HepG2 (cell line): ENCODE results near the gene BLVRB. TPM values are rescaled to one million over a fixed set of nuclear protein-coding genes. Genes with fewer than 3 reads are reported as not detected.

Experiments
- CBX5 ChIP-seq: sonication (generic); formaldehyde crosslinking; IDR thresholded peaks from 2 replicates; pipeline ENCODE4 v1.4.0; 2020; ENCODE audit warnings: missing genetic modification reagents, borderline replicate concordance
- CREB1 ChIP-seq, 2 experiments: fragments of 450-650 bp in 1 of 2; IDR thresholded peaks; 2 replicates each; pipeline ENCODE4 v1.6.1; 2016 to 2017; ENCODE audit warnings: control low read depth in 1 of 2, mild to moderate bottlenecking in 1 of 2, missing compliant biosample characterization in 1 of 2, missing genetic modification characterization in 1 of 2
- DZIP1 ChIP-seq: sonication (generic); formaldehyde crosslinking; IDR thresholded peaks from 2 replicates; pipeline ENCODE4 v1.5.0; 2020; ENCODE audit warnings: mild to moderate bottlenecking, missing genetic modification reagents
- ERF ChIP-seq: IDR thresholded peaks from 2 replicates; pipeline ENCODE4 v1.6.1; 2018; ENCODE audit warnings: missing biosample characterization, missing genetic modification reagents
- HMGXB4 ChIP-seq, 2 experiments: sonication (generic) in 1 of 2; formaldehyde crosslinking in 1 of 2; IDR thresholded peaks; 2 replicates each; pipeline versions ENCODE4 v1.4.0 to v1.6.1; 2018 to 2020; ENCODE audit warnings: missing genetic modification reagents in 2 of 2, borderline replicate concordance in 1 of 2, low read depth in 1 of 2, mild to moderate bottlenecking in 1 of 2, missing biosample characterization in 1 of 2
- KAT7 ChIP-seq: IDR thresholded peaks from 2 replicates; pipeline ENCODE4 v1.6.1; 2018; ENCODE audit warnings: borderline replicate concordance, missing compliant biosample characterization
- MLLT10 ChIP-seq: sonication (generic); formaldehyde crosslinking; IDR thresholded peaks from 2 replicates; pipeline ENCODE4 v1.4.0; 2020; ENCODE audit warnings: missing genetic modification reagents
- POLR2AphosphoS5 ChIP-seq: IDR thresholded peaks from 2 replicates; pipeline ENCODE4 v1.6.1; 2012; ENCODE audit warnings: low read depth, low read length
- SNAPC5 ChIP-seq: sonication (generic); formaldehyde crosslinking; IDR thresholded peaks from 2 replicates; pipeline ENCODE4 v1.8.1; 2023; ENCODE audit warnings: mild to moderate bottlenecking, missing genetic modification reagents, borderline replicate concordance
- TFDP2 ChIP-seq: sonication (generic); formaldehyde crosslinking; IDR thresholded peaks from 2 replicates; pipeline ENCODE4 v1.4.0; 2020; ENCODE audit warnings: missing genetic modification reagents
- TMF1 ChIP-seq: sonication (generic); formaldehyde crosslinking; IDR thresholded peaks from 2 replicates; pipeline ENCODE4 v1.8.1; 2022; ENCODE audit warnings: low read depth, missing genetic modification reagents
- ZNF329 ChIP-seq: sonication (generic); formaldehyde crosslinking; IDR thresholded peaks from 2 replicates; pipeline ENCODE4 v1.9.0; 2021; ENCODE audit warnings: low read depth, mild to moderate bottlenecking, missing genetic modification reagents
- ZNF609 ChIP-seq: sonication (generic); formaldehyde crosslinking; IDR thresholded peaks from 2 replicates; pipeline ENCODE4 v1.4.0; 2020; ENCODE audit warnings: mild to moderate bottlenecking, missing genetic modification reagents, borderline replicate concordance
- ZNF710 ChIP-seq: sonication (generic); formaldehyde crosslinking; IDR thresholded peaks from 2 replicates; pipeline ENCODE4 v1.5.0; 2020; ENCODE audit warnings: mild to moderate bottlenecking, missing genetic modification reagents, borderline replicate concordance
- polyA plus RNA-seq, 8 experiments: library from polyadenylated mRNA; depleted of rRNA in 3 of 8; stranded (reverse) in 7 of 8; unstranded in 1 of 8; fragments of >200 nt; fragmentation: Illumina TruSeq in 4 of 8; extraction: Trizol in 4 of 8; gene quantifications; 2 replicates each; pipeline versions ENCODE4 v1.2.1 to v1.2.3, GENCODE V29; 2011 to 2016; ENCODE audit warnings: low read depth in 4 of 8, missing spikeins in 1 of 8, mixed read lengths in 1 of 8; ENCODE audit not compliant: insufficient read depth in 1 of 8
- total RNA-seq, 5 experiments: library from RNA; depleted of rRNA; stranded (reverse); fragments of >200 nt; fragmentation: Illumina TruSeq; extraction: Trizol; gene quantifications; 2 replicates each; pipeline ENCODE4 v1.2.3, GENCODE V29; 2016; ENCODE audit warnings: low read depth in 1 of 5

BLVRB gene
- total and polyA plus RNA-seq, 2 of the 13 experiments (the other 11 are each of a cell fraction or from before 2014, with no cell fraction given) = 25.9 to 51.4 TPM

- TF ChIP-seq SNAPC5 (CRISPR knock-in tag) = no peak
- TF ChIP-seq ERF (CRISPR knock-in tag) = peak; percentile 19; the same call in 1 of the 2 replicates
- TF ChIP-seq POLR2AphosphoS5 = peak; percentile 27; the same call in 1 of the 2 replicates
- no peak for TF ChIP-seq DZIP1 (CRISPR knock-in tag)
- TF ChIP-seq TFDP2 (CRISPR knock-in tag) = no peak
- TF ChIP-seq TMF1 (CRISPR knock-in tag) = no peak
- no peak for TF ChIP-seq ZNF329 (CRISPR knock-in tag)
- TF ChIP-seq HMGXB4 (CRISPR knock-in tag; IDR thresholded peaks at IDR 0.05; ENCODE audit: borderline replicate concordance in 1 of 2, low read depth in 1 of 2) = peak in 1 of 2 experiments; percentile 50; a peak in 2 of 4 replicates
- no peak for TF ChIP-seq MLLT10
- TF ChIP-seq CBX5 (CRISPR knock-in tag) = peak; percentile 31; the same call in 1 of the 2 replicates
- no peak for TF ChIP-seq CREB1 (IDR thresholded peaks at IDR 0.05)
- TF ChIP-seq CREB1 (CRISPR knock-in tag; IDR thresholded peaks at IDR 0.05) = no peak
- TF ChIP-seq KAT7 = no peak
- TF ChIP-seq ZNF609 (CRISPR knock-in tag) = 0 out of 2 replicates have a peak, but pooled peaks have one; percentile 34
- TF ChIP-seq ZNF710 = peak; percentile 97
Measured at GRCh38 chr19:40416918-40417642, 48.5 kb downstream of the BLVRB start (continued).
